Jurkat, Clone E6-1 (cell line): Measurements from ENCODE around the gene TIMM8A. TPM values are rescaled to one million over a fixed set of nuclear protein-coding genes. Genes with fewer than 3 reads are reported as not detected.

Experiments
- DNase-seq: peaks from one replicate; pipeline ENCODE4 v3.0.0-alpha.2; 2011; ENCODE audit warnings: low read depth, low spot score
- H3K4me3 ChIP-seq: 2 replicates; pipeline ENCODE4 v1.5.1; 2011; ENCODE audit warnings: mild to moderate bottlenecking, low read length, control low read depth, moderate library complexity
- polyA plus RNA-seq: library from polyadenylated mRNA; unstranded; fragments of >200 nt; gene quantifications from one replicate; pipeline ENCODE4 v1.2.1, GENCODE V29; 2012; ENCODE audit warnings: missing spikeins; ENCODE audit not compliant: insufficient read length, insufficient read depth

Gene TIMM8A, protein sequence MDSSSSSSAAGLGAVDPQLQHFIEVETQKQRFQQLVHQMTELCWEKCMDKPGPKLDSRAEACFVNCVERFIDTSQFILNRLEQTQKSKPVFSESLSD
- polyA plus RNA-seq: 21.7 TPM

GRCh38 chrX:101348452-101349192 is at the start of gene TIMM8A:
Gene TIMM8A (minus strand): TSS chrX:101348742. CDS start chrX:101348664, 78 bp downstream.
- H3K4me3 ChIP-seq: peak within 1 kb of the TSS; percentile 73
- DNase-seq: peak; percentile 51

- DNase-seq: no peak
- no peak overlapping the region for H3K4me3 ChIP-seq
Measured at GRCh38 chrX:101397779-101398178, 49.2 kb upstream of the TIMM8A start.

DNA sequence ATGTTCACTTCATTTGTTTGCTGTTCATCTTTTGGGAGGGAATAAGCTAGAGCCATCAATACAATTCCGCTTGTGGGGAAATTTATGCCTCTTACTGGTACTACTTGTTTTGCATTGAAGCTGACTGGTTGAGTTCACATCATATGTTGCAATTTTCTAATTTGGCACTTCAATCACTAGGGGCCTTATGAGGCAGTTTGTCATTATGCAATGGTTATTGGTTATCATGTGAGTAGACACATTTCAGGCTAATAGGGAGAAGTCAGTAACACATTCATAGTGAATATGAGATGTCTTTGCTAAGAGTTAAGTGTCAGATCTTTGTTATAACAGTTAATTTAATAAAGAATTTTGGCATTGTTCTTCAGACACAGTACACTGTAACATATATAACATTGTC is 47.2 kb upstream of the TIMM8A start:
- no peak overlapping the region for H3K4me3 ChIP-seq
- DNase-seq: no peak

DNA sequence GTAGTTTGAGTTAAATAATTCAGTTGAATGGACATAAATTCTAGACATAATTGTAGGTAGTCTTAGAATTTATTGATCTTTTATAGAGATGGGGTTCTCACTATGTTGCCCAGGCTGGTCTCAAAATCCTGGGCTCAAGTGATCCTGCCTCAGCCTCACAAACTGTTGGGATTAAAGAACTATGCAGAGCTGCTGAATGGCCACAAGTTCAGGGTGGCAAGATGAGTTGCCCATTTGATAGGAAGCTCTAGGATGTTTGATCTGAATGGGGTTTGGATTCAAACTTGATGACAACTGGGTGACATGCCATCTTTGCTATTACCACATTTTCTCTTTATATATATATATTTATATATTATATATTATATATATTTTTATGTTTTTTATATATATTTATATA is 45.8 kb upstream of the TIMM8A start:
- H3K4me3 ChIP-seq: no peak overlapping the region
- no peak for DNase-seq

DNA sequence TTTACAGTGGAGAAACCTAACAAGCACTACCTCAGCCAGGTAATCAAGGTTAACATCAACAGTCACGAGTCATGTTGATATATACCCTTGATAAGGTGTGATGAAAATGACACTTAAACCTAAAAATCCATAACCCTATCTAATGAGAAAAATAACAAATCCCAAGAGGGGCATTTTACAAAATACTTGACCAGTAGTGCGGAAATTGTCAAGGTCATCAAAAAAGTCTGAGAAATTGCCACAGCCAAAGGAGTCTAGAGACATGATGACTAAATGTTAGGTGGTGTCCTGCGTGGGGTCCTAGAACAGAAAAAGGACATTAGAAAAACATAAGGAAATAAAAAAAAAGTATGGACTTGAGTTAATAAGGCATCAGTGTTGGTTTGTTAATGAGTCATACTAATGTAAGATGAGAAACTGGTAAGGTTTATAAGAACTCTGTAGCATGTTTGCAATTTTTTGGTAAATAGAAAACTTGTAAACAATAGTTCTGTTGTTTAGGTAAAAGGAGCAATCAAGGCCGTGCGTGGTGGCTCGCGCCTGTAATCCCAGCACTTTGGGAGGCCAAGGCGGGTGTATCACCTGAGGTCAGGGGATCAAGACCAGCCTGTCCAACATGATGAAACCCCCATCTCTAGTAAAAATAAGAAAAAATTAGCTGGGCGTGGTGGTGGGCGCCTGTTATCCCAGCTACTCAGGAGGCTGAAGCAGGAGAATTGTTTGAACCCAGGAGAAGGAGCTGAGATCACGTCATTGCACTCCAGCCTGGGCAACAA is 45.2 kb upstream of the TIMM8A start:
- no peak for DNase-seq

GRCh38 chrX:101391831-101392230 is 43.3 kb upstream of the TIMM8A start:
- peak overlapping the region; percentile 75 for H3K4me3 ChIP-seq
- DNase-seq: no peak

More for the DNA sequence above, 45.2 kb upstream of the TIMM8A start:
- H3K4me3 ChIP-seq: no peak overlapping the region

DNA sequence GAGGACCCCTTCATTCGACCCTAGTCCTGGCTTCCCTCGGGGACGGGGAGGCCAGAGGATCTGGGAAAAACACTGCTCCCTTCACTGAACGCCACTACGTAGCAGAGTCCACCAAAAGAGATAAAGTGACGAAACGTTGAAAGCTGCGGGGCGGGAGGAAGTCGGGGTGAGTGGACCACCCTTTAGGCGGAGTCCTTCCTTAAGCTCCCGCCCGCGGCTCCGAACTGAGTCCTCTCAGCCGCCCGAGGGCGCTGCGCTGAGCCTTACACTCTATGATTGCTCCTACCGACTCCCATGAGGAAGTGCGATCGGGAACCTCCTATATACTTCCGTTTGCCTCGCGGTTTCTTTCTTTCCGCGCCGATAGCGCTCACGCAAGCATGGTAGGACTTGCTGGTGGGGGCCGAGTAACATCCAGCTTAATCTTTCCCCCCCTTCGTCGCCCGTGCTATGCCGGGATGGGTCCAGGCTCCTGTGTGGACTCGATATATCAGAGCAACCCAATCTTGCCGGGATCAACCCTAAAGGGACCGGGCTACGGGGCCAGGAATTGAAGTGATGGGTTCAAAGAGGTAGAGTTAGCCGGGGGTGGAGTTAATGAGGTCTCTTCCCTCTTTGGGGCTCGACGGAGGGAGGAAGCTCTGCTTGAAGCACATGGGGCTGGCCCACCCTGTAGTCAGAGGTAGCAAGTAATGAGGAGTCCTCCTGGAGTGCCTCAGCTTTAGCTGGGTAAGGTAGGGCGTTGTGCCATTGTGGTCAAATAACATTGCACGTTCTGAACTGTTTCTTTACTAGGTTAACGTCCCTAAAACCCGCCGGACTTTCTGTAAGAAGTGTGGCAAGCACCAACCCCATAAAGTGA is 42.4 kb upstream of the TIMM8A start, which contains the start of gene RPL36A:
Gene RPL36A (plus strand): TSS at position 348 of the 862 bp plus-strand sequence. CDS start 33 bp downstream, at position 381.
- DNase-seq: peak; percentile 92
- peak within 1 kb of the TSS; percentile 75 for H3K4me3 ChIP-seq

DNA sequence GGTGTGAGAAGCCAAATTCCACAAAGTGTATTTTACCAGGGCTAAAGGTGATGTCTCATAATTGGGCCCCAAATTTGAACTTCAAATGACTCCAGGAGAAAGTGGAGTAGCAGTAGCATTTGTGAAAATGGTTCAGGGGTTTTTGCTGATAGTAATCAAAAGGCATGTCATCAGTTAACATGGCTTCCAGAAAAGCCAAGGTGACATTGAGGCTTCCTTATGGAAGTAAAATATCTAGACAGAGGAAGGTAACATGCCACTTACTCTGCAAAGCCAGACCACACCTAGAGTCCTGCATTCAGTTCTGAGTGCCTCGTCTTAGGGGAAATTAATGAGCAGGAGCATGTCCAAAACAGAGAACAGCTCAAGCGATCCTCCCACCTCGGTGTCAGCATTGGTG is 40.1 kb upstream of the TIMM8A start:
- H3K4me3 ChIP-seq: no peak overlapping the region

DNA sequence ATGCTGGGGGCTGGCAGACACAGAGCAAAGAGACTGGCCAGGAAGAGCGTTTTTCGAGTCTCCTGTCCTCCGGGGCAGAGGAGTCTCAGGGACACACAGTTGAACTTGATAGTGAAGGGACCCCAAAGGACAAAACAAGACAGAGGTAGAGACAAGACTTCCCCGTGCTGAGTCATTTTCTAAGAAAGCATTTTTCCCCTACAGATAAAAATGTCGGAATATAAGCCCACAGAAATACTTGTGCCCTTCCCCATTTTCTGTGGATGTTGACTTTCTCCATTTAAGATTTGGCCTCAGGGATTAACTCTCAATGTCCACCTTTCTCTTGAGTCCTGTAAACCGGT is 38.0 kb upstream of the TIMM8A start:
- no peak for DNase-seq
- no peak overlapping the region for H3K4me3 ChIP-seq

More for the DNA sequence above, 40.1 kb upstream of the TIMM8A start:
- DNase-seq: no peak

- DNase-seq: no peak
- no peak within 1 kb of the TSS for H3K4me3 ChIP-seq
Measured at GRCh38 chrX:101385795-101386541, 37.4 kb upstream of the TIMM8A start, which contains the start of gene BTK. Gene BTK (minus strand): TSS chrX:101386191. CDS start chrX:101375284, 10,907 bp downstream.

- no peak overlapping the region for H3K4me3 ChIP-seq
- DNase-seq: no peak
Measured at GRCh38 chrX:101385026-101385684, 36.6 kb upstream of the TIMM8A start.

DNA sequence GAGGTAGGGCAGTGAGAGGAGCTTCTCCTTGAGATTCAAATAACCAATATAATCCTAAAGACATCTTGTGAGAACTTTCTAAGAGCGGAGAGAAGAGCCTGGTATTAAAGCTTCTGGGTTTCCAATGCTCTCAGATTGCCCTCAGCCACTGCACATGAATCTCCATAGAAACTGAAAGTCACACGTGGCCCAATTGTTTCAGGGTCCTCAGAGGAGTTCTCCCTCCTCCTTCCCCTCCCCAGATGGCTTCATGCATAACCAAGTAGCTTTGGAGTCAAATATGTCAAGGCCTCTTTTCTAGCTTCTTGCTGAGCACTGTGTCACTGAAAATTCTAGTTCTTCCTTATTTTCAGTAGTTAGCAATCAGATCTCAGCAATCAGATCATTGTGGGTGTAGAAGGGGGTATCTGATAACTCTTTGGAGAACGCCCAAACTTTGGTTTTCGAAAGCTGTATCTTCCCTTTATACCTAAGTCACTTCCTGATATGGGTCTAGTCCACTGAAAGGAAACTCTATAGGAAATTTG is 35.2 kb upstream of the TIMM8A start:
- no peak for DNase-seq
- H3K4me3 ChIP-seq: no peak overlapping the region

- DNase-seq: no peak
- no peak overlapping the region for H3K4me3 ChIP-seq
Measured at GRCh38 chrX:101377547-101377946, 29.0 kb upstream of the TIMM8A start.

- DNase-seq: no peak
Measured at GRCh38 chrX:101370888-101371504, 22.5 kb upstream of the TIMM8A start.

DNA sequence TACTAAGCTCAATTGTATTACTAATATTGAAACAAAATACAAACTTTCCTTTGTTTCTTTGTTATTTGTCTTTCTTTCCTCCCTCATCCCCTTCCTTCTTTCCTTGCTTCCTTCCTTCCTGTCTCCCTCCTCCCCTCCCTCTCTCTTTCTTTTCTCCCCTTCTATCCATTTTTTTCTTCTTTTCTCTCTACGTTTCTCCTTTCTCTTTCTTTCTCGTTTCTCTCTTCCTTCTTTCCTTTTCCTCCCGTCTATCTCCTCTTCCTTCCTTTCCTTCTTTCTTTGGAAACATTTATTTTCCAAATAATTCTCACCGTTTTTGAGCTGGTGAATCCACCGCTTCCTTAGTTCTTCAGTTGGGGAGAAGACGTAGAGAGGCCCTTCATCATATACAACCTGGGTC is 21.1 kb upstream of the TIMM8A start:
- DNase-seq: no peak
- H3K4me3 ChIP-seq: no peak overlapping the region

More at GRCh38 chrX:101370888-101371504, 22.5 kb upstream of the TIMM8A start:
- no peak overlapping the region for H3K4me3 ChIP-seq

GRCh38 chrX:101368800-101369199 is 20.3 kb upstream of the TIMM8A start:
- no peak for DNase-seq
- H3K4me3 ChIP-seq: no peak overlapping the region

DNA sequence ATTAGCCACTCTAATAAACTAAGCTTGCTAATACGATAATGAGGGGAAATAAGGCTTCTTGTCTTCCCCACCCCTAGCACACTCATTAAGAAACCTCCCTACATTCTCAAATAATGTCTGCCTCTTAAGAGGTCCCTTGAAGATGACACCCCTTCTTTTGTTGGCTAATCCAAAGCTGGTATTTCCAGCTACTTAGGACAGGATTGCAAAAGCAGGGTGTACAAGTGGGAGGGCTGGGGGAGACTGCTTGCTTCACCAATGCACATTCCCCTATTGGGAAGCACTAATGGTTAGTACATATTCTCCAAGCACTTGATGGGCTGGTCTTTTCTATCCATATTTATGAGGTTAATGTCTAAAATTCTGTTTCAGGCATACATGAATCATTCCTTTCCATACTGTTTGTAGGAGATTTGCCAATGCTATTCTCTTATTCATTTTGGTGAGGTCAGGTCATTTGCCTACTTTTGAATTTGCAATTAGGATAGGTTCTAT is 16.8 kb upstream of the TIMM8A start:
- no peak overlapping the region for H3K4me3 ChIP-seq
- no peak for DNase-seq
